ENCODE measurements around the gene ALOX12B. TPM values are rescaled to one million over a fixed set of nuclear protein-coding genes. Genes with fewer than 3 reads are reported as not detected.
A peak's percentile ranks its signal among the peaks of the same experiment; 100 is the strongest.

The ALOX12B gene
- total RNA-seq, 1 experiment from 2014 or later: not detected

DNA sequence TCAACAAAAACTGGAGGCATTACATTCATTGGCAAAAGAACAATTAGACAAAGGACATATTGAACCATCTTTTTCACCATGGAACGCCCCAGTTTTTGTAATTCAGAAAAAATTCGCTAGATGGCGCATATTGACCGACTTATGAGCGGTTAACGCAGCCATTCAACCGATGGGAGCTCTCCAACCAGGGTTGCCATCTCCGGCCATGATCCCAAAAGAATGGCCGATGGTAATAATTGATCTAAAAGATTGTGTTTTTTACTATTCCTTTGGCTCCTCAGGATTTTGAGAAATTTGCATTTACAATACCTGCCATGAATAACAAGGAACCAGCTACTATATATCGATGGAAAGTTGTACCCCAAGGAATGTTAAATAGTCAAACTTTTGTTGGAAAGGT, 27.2 kb downstream of the ALOX12B start:
- Histone ChIP-seq H3K79me2 (ENCODE audit: low read depth) (no peaks in the 10 kb centered on the region), H3K4me2 (no peak overlapping the region), H3F3A (ENCODE audit: insufficient read depth, low read depth) (peaks cover 12% of the 10 kb centered on the region; the same call in 1 of the 2 replicates), H2AFZ (no peak overlapping the region), H3K9me3 (ENCODE audit: insufficient read depth, low read depth) (no peaks in the 10 kb centered on the region), H3K27ac (no peak overlapping the region), H3K36me3 (ENCODE audit: low read depth) (no peaks in the 10 kb centered on the region), H3K27me3 (ENCODE audit: insufficient read depth, low read depth) (peaks cover 13% of the 10 kb centered on the region), H3K4me3 (no peak overlapping the region), H3K4me1 (replicated peaks; ENCODE audit: insufficient read depth) (peaks cover 27% of the 10 kb centered on the region), H4K20me1 (ENCODE audit: insufficient read depth) (no peaks in the 10 kb centered on the region), H3K9me2 (ENCODE audit: insufficient read depth) (no peaks in the 10 kb centered on the region)
- DNase-seq: peak in 1 of 2 experiments; percentile 55
- TF ChIP-seq, protein P1, sequence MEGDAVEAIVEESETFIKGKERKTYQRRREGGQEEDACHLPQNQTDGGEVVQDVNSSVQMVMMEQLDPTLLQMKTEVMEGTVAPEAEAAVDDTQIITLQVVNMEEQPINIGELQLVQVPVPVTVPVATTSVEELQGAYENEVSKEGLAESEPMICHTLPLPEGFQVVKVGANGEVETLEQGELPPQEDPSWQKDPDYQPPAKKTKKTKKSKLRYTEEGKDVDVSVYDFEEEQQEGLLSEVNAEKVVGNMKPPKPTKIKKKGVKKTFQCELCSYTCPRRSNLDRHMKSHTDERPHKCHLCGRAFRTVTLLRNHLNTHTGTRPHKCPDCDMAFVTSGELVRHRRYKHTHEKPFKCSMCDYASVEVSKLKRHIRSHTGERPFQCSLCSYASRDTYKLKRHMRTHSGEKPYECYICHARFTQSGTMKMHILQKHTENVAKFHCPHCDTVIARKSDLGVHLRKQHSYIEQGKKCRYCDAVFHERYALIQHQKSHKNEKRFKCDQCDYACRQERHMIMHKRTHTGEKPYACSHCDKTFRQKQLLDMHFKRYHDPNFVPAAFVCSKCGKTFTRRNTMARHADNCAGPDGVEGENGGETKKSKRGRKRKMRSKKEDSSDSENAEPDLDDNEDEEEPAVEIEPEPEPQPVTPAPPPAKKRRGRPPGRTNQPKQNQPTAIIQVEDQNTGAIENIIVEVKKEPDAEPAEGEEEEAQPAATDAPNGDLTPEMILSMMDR (conservative IDR thresholded peaks at IDR 0.05): peak; percentile 77
- TF ChIP-seq EZH2 (IDR thresholded peaks at IDR 0.05; ENCODE audit: low read depth): no peak
- ChIA-PET CTCF (interaction anchor here (0.5 to 1.3 kb wide), 9 partner anchors 10 to 1530 kb away, joined by 3 to 5 read pairs (median 4); no protein-coding TSS in a partner anchor), POLR2A (ENCODE audit: unreplicated experiment) (interaction anchor here (0.7 kb wide), 1 partner anchor 116 kb away, joined by 6 read pairs; no protein-coding TSS in a partner anchor)
- intact Hi-C loops (cut with micrococcal nuclease; ENCODE audit: unreplicated experiment): loop anchor here (1.0 to 10.0 kb wide), 5 partner anchors 242 to 1465 kb away; partner anchors contain the start of gene RPL26
- BruUV-seq (replicated peaks): no TSS peak

DNA sequence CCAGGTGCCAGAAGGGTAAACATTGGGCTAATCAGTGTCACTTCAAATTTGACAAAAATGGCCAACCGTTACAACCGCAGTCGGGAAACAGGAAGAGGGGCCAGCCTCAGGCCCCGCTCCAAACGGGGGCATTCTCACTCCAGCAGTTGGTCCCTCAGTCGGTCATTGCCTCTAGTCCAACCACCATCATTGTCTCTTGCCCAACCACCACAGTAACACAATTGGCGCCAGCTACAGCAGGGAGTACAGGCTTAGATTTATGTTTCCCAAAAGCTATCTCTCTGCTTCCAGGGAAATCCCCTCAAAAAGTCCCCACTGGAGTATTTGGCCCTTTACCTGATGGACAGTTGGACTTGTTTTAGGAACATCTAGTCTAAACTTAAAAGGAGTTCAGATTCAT, 28.4 kb downstream of the ALOX12B start:
- no peaks in the 10 kb centered on the region for H3K9me3 ChIP-seq (ENCODE audit: insufficient read depth, low read depth)
- peaks cover 12% of the 10 kb centered on the region; the same call in 1 of the 2 replicates for H3F3A ChIP-seq (ENCODE audit: insufficient read depth, low read depth)
- peaks cover 28% of the 10 kb centered on the region for H3K4me1 ChIP-seq (replicated peaks; ENCODE audit: insufficient read depth)
- no peak for TF ChIP-seq EZH2 (IDR thresholded peaks at IDR 0.05; ENCODE audit: low read depth)
- TF ChIP-seq, protein P1 (conservative IDR thresholded peaks at IDR 0.05): no peak
- H3K4me3 ChIP-seq: no peak overlapping the region
- intact Hi-C loops (cut with micrococcal nuclease; ENCODE audit: unreplicated experiment): loop anchor here (5.0 kb wide), 2 partner anchors 67 to 237 kb away; no protein-coding TSS in a partner anchor
- H4K20me1 ChIP-seq (ENCODE audit: insufficient read depth): no peaks in the 10 kb centered on the region
- DNase-seq: no peak
- ChIA-PET POLR2A (ENCODE audit: unreplicated experiment) (no interaction called here), CTCF (interaction anchor here (0.5 kb wide), 1 partner anchor 1262 kb away, joined by 4 read pairs; no protein-coding TSS in a partner anchor)
- H3K27ac ChIP-seq: no peak overlapping the region
- no peak overlapping the region for H3K4me2 ChIP-seq
- no peaks in the 10 kb centered on the region for H3K36me3 ChIP-seq (ENCODE audit: low read depth)
- H3K79me2 ChIP-seq (ENCODE audit: low read depth): no peaks in the 10 kb centered on the region
- H2AFZ ChIP-seq: no peak overlapping the region
- H3K27me3 ChIP-seq (ENCODE audit: insufficient read depth, low read depth): peaks cover 13% of the 10 kb centered on the region
- no peaks in the 10 kb centered on the region for H3K9me2 ChIP-seq (ENCODE audit: insufficient read depth)
- BruUV-seq (replicated peaks): no TSS peak

DNA sequence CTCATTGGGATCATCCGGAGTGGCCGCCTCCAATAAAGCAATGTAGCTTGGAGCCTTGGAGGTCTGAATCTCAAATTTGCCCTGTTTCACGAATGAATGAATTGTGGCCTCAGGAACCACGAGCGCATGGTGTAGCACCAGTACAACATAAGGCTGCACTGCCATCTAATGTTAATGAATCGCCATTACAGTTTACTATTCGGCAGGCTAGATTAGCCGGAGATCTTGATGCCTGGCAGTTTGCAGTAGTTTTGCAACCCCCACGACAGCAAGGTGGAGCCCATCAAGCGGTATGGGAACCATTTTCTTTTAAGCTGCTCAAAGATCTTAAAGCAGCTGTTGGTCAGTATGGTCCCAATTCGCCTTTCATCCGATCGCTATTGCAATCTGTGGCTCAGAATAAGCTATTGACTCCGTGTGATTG, 29.8 kb downstream of the ALOX12B start:
- peaks cover 5% of the 10 kb centered on the region for H3K27me3 ChIP-seq (ENCODE audit: insufficient read depth, low read depth)
- H3K4me3 ChIP-seq: no peak overlapping the region; the same call in 1 of the 2 replicates
- peaks cover 12% of the 10 kb centered on the region; the same call in 1 of the 2 replicates for H3F3A ChIP-seq (ENCODE audit: insufficient read depth, low read depth)
- no peaks in the 10 kb centered on the region for H3K36me3 ChIP-seq (ENCODE audit: low read depth)
- TF ChIP-seq EZH2 (IDR thresholded peaks at IDR 0.05; ENCODE audit: low read depth): no peak
- TF ChIP-seq, protein P1 (conservative IDR thresholded peaks at IDR 0.05): peak; percentile 74
- H3K9me2 ChIP-seq (ENCODE audit: insufficient read depth): no peaks in the 10 kb centered on the region
- BruUV-seq (replicated peaks): no TSS peak
- ChIA-PET CTCF (interaction anchor here (0.5 to 2.4 kb wide), 10 partner anchors 16 to 354 kb away, joined by 3 to 18 read pairs (median 5); no protein-coding TSS in a partner anchor), POLR2A (ENCODE audit: unreplicated experiment) (interaction anchor here (0.5 to 0.6 kb wide), 2 partner anchors 145 to 167 kb away, joined by 3 to 5 read pairs; no protein-coding TSS in a partner anchor)
- no peak overlapping the region for H2AFZ ChIP-seq
- H3K27ac ChIP-seq: no peak overlapping the region
- peaks cover 28% of the 10 kb centered on the region for H3K4me1 ChIP-seq (replicated peaks; ENCODE audit: insufficient read depth)
- peak; percentile 61 to 63 for DNase-seq
- no peaks in the 10 kb centered on the region for H4K20me1 ChIP-seq (ENCODE audit: insufficient read depth)
- H3K9me3 ChIP-seq (ENCODE audit: insufficient read depth, low read depth): no peaks in the 10 kb centered on the region
- H3K4me2 ChIP-seq: peak overlapping the region; percentile 65
- H3K79me2 ChIP-seq (ENCODE audit: low read depth): no peaks in the 10 kb centered on the region
- intact Hi-C loops (cut with micrococcal nuclease; ENCODE audit: unreplicated experiment): loop anchor here (1.0 to 5.0 kb wide), 6 partner anchors 41 to 314 kb away; no protein-coding TSS in a partner anchor

All from PC-9 (cell line).